GM13976 (cell line): ENCODE results near the gene SMDT1.

Source experiments
- DNase-seq: peaks from one replicate; pipeline ENCODE4 v3.0.0; 2012; ENCODE audit warnings: low spot score
- in situ Hi-C: fragments of 300-500 bp; cut with MboI; formaldehyde crosslinking; loops from one replicate; pipeline ENCODE4 v1.12.0; 2022; ENCODE audit warnings: low sequenced_read_pairs, mixed read lengths, inconsistent platforms; ENCODE audit not compliant: unreplicated experiment
- TF ChIP-seq, protein P1 (sequence below): IDR thresholded peaks from 2 replicates; pipeline ENCODE4 v1.5.1; 2012; ENCODE audit warnings: borderline replicate concordance, mild to moderate bottlenecking; ENCODE audit not compliant: insufficient read depth; ENCODE audit errors: extremely low read depth, missing control alignments, control extremely low read depth

Gene SMDT1

DNA sequence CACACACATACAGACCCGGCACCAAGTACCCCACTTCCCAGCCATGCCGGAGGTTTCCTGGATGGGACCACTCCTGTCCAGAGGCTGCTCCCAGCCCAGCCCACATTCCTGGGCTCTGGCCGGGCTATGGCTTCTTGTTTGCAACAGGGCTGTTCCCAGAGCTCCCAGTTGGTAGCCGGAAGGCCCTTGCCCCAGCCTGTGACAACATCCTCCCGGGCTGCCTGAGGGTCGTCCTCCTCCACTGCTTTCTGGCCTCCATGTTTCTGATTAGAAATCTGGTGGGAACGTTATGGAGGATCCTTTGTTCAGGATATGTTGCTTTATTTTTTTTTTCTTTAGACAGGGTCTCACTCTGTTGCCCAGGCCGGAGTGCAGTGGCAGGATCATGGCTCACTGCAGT, 52.1 kb downstream of the SMDT1 start:
- DNase-seq, result no peak
- in situ Hi-C loops, result no loop called here
- TF ChIP-seq, protein P1, sequence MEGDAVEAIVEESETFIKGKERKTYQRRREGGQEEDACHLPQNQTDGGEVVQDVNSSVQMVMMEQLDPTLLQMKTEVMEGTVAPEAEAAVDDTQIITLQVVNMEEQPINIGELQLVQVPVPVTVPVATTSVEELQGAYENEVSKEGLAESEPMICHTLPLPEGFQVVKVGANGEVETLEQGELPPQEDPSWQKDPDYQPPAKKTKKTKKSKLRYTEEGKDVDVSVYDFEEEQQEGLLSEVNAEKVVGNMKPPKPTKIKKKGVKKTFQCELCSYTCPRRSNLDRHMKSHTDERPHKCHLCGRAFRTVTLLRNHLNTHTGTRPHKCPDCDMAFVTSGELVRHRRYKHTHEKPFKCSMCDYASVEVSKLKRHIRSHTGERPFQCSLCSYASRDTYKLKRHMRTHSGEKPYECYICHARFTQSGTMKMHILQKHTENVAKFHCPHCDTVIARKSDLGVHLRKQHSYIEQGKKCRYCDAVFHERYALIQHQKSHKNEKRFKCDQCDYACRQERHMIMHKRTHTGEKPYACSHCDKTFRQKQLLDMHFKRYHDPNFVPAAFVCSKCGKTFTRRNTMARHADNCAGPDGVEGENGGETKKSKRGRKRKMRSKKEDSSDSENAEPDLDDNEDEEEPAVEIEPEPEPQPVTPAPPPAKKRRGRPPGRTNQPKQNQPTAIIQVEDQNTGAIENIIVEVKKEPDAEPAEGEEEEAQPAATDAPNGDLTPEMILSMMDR, result no peak

DNA sequence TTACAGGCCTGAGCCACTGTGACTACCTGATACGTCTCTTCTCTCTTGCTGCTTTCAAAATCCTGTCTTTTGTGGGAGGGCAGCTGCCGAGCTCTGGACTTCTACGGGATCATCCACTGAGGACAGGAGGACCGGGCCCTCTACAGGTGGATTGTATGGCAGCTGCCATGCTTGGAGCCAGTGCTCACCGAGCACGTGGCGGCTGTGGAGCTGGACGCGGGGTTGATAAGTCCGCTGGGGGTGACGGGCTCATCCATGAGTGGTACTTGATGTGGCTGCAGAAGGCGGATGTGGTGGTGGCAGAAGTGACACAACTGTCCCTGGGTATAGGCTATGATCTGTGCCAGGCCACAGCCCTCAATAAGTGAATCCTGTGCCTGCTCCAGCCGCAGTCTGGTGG, 53.0 kb downstream of the SMDT1 start:
- no peak for DNase-seq
- in situ Hi-C loops, result no loop called here
- TF ChIP-seq, protein P1, result no peak
